HEK293 (cell line): ENCODE results near the gene PAK3.

Experiments
- HOXC10 ChIP-seq: sonication (generic); formaldehyde crosslinking; IDR thresholded peaks from 2 replicates; pipeline ENCODE4 v1.8.1; 2023; ENCODE audit warnings: mild to moderate bottlenecking, missing genetic modification reagents
- REPIN1 ChIP-seq: fragments of 450-650 bp; formaldehyde crosslinking; IDR thresholded peaks from 2 replicates; pipeline ENCODE4 v1.5.1; 2017; ENCODE audit warnings: missing biosample characterization, missing genetic modification characterization, low read depth
- SP3 ChIP-seq: fragments of 450-650 bp; formaldehyde crosslinking; IDR thresholded peaks from 2 replicates; pipeline ENCODE4 v1.5.1; 2016; ENCODE audit warnings: missing biosample characterization, missing genetic modification characterization
- ZNF223 ChIP-seq: fragments of 450-650 bp; formaldehyde crosslinking; IDR thresholded peaks from 2 replicates; pipeline ENCODE4 v1.5.1; 2016; ENCODE audit warnings: missing biosample characterization, missing genetic modification characterization
- ZNF514 ChIP-seq: fragments of 450-650 bp; formaldehyde crosslinking; IDR thresholded peaks from 2 replicates; pipeline ENCODE4 v1.5.1; 2016; ENCODE audit warnings: missing biosample characterization, missing genetic modification characterization
- ZNF555 ChIP-seq: fragments of 450-650 bp; formaldehyde crosslinking; conservative IDR thresholded peaks from 2 replicates; pipeline ENCODE4 v1.5.1; 2017; ENCODE audit warnings: missing biosample characterization, mild to moderate bottlenecking, missing genetic modification characterization, inconsistent platforms
- TF ChIP-seq, protein P1 (sequence below): fragments of 450-650 bp; formaldehyde crosslinking; IDR thresholded peaks from 2 replicates; pipeline ENCODE4 v1.5.1; 2016; ENCODE audit warnings: missing biosample characterization, missing genetic modification characterization
- TF ChIP-seq, protein P2 (sequence below): fragments of 450-650 bp; formaldehyde crosslinking; optimal IDR thresholded peaks from 2 replicates; pipeline ENCODE3; 2016; ENCODE audit warnings: missing biosample characterization, mild to moderate bottlenecking, missing genetic modification characterization
- TF ChIP-seq, protein P3 (sequence below): fragments of 450-650 bp; formaldehyde crosslinking; IDR thresholded peaks from 2 replicates; pipeline ENCODE4 v1.5.1; 2016; ENCODE audit warnings: missing biosample characterization, missing genetic modification characterization

DNA sequence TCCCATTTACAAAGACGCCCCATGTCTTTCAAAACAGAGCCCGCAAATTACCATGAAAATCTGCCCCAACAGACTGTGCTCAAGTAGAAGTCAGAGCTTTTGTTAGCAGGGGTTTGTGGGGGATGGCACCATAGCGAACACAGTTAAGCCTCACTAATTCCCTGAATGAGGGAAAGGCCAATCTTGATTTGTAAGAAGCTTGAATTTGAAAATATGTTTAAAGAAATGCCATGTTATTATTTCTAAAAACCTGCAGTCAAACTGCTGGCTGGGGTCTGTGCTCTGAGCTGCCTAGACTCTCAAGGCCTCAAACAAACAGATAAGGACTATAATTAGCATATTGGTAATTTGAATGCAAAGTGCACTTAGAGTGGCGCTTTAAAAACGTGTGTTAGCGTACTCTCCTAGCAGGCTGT lies 9.4 kb upstream of the PAK3 start:
- TF ChIP-seq, protein P1, sequence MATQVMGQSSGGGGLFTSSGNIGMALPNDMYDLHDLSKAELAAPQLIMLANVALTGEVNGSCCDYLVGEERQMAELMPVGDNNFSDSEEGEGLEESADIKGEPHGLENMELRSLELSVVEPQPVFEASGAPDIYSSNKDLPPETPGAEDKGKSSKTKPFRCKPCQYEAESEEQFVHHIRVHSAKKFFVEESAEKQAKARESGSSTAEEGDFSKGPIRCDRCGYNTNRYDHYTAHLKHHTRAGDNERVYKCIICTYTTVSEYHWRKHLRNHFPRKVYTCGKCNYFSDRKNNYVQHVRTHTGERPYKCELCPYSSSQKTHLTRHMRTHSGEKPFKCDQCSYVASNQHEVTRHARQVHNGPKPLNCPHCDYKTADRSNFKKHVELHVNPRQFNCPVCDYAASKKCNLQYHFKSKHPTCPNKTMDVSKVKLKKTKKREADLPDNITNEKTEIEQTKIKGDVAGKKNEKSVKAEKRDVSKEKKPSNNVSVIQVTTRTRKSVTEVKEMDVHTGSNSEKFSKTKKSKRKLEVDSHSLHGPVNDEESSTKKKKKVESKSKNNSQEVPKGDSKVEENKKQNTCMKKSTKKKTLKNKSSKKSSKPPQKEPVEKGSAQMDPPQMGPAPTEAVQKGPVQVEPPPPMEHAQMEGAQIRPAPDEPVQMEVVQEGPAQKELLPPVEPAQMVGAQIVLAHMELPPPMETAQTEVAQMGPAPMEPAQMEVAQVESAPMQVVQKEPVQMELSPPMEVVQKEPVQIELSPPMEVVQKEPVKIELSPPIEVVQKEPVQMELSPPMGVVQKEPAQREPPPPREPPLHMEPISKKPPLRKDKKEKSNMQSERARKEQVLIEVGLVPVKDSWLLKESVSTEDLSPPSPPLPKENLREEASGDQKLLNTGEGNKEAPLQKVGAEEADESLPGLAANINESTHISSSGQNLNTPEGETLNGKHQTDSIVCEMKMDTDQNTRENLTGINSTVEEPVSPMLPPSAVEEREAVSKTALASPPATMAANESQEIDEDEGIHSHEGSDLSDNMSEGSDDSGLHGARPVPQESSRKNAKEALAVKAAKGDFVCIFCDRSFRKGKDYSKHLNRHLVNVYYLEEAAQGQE = no peak
- TF ChIP-seq, protein P2, sequence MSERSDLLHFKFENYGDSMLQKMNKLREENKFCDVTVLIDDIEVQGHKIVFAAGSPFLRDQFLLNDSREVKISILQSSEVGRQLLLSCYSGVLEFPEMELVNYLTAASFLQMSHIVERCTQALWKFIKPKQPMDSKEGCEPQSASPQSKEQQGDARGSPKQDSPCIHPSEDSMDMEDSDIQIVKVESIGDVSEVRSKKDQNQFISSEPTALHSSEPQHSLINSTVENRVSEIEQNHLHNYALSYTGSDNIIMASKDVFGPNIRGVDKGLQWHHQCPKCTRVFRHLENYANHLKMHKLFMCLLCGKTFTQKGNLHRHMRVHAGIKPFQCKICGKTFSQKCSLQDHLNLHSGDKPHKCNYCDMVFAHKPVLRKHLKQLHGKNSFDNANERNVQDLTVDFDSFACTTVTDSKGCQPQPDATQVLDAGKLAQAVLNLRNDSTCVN = no peak
- TF ChIP-seq HOXC10 (CRISPR knock-in tag) (no peak), ZNF555 (tag by site-specific recombination) (no peak), ZNF514 (tag by site-specific recombination) (no peak), SP3 (tag by site-specific recombination) (no peak), REPIN1 (tag by site-specific recombination) (no peak), ZNF223 (tag by site-specific recombination) (no peak)
- TF ChIP-seq, protein P3, sequence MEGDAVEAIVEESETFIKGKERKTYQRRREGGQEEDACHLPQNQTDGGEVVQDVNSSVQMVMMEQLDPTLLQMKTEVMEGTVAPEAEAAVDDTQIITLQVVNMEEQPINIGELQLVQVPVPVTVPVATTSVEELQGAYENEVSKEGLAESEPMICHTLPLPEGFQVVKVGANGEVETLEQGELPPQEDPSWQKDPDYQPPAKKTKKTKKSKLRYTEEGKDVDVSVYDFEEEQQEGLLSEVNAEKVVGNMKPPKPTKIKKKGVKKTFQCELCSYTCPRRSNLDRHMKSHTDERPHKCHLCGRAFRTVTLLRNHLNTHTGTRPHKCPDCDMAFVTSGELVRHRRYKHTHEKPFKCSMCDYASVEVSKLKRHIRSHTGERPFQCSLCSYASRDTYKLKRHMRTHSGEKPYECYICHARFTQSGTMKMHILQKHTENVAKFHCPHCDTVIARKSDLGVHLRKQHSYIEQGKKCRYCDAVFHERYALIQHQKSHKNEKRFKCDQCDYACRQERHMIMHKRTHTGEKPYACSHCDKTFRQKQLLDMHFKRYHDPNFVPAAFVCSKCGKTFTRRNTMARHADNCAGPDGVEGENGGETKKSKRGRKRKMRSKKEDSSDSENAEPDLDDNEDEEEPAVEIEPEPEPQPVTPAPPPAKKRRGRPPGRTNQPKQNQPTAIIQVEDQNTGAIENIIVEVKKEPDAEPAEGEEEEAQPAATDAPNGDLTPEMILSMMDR = no peak
